ENCODE data around the gene FGD4.
"Not testable (repeated sequence)": the region's sequence is repeated elsewhere in the genome, so short reads cannot be mapped to it uniquely, and the experiment has no call there.

The FGD4 gene

DNA sequence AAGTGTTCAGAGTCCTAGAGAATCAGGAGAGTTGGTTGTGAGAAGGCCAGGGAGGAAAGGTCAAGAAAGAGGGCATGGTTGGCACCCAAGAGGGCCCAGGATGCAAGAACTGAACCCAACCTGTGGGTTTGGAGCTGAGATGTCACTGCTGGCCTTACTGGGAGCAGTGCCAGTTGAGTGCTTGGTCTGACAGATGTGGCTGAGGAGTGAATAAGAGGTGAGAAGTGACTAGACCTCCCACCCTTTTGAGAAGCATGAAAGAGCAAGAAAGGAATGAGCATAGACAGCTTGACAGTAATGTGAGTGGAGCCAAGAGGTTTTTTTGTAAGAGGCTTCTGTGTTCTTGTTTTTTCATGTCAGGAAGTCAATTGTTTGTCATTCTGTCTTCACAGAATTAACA is 95.3 kb downstream of the FGD4 start:
- no peak for DNase-seq (ENCODE audit: low spot score)

DNA sequence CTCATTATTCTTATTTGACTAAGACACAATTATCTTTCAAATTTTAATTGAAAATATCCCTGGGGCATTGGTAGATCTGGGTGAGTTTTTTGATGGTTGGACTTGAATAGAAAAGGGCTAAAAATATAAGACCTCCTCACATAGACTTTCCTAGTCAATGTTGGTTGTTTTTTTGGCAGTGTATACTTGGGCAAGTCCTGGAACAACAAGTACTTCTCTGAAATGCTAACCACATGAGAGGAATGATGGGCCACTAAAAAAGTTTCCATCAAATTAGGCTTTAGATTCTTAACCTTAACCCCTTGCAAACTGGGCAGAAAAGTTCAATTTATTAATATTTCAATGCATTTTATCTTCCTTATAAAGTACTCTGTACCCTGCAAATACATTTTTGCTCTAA is 97.6 kb downstream of the FGD4 start:
- DNase-seq (ENCODE audit: low spot score) = no peak

DNA sequence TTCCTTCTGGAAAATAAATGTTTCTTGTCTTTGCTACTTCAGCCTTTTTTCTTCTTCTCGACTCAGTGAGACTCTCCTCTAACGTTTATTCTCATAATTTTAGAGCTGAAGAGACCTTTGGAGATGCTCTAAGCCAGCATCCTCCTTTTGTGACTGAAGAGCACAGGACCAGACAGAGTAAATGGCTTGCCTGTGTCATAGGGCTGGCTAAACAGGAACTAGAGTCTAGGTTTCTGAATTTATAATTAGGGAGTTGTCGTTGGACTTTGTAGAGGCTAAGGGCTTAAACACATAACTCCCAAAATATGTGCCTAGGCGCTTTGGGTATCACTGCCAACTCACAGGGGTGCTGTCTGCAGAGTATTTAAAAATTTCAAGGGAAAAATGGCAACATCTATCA is 98.5 kb downstream of the FGD4 start:
- DNase-seq (ENCODE audit: low spot score) = no peak

DNA sequence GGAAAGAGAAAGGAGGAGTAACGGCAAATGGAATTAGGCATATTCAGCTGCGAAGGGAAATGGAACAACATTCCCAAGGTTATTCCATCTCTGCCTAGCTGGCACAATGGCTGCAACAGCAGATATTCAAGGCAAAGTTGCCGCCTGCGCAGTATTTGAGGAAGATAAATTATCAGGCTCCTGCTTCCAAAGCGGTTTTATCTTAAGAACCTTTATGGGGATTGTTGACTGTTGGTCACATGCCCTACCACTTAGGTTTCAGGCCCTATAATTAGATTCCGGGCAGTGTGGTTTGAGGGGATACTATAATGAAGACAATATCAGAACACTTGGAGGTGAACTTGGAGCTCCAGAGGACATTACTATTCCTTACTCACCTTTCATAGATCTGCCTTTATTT is 99.7 kb downstream of the FGD4 start:
- DNase-seq (ENCODE audit: low spot score) = no peak

DNA sequence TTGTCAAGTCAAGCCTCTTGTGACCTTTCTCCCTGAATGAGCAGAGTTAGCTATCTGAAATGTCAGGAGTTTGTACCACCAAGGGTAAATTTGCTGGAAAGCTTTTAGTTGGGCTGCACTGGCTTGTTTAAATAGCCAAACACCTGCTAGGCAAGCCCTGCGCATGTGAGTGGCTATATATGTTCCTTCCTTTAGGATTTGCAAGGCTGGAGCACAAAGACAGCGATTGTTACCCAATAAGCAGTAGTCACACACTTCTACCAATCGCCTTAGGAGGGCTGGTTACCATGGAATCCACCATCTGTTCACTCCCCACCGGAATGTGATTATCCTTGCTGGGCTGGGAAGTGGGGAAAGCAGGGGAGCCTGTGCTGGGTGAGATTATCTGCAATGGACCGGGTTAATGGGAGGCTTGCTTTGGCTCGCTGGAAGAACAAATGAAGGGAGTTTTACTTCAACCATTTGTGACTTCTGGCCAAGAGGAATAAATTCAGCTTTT is 102.5 kb downstream of the FGD4 start:
- DNase-seq (ENCODE audit: low spot score) = no peak

DNA sequence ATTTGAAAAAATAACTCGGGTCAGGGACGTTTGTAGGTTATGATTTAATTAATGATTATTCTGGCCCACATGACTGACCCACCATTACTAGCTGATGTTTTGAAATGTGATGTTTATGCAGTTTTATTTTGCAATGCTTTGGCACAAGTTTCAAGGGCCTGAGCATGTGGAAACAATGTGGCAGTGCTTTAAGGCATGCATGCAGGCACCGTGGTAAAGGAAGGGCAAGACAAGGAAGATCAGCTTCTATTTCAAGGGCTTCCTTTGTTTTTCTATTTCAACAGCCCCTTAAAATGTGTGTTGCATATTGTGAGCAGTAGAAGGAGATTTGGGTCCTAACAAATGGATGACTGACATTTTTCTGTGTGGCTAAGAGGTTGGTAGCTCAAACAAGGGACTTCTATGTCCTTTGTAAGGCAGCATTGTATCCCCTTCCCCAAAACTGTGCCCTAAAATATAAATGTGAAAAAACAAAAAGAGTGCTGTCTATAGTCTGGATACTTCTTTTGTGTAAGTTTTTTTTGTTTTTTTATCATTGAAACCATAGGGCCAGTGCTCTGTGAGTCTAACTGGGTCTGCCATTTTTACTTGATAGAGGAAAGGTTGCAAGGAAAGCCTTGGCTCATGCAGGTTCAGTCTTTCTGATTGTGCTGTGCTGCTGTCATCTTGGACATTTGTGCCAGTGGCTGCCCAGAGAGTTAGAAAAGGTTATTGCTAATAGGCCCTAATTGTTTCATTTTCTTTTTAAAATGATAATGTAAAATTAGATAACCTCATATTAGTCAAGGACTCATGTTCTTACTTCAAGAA is 103.5 kb downstream of the FGD4 start:
- DNase-seq (ENCODE audit: low spot score) = no peak

DNA sequence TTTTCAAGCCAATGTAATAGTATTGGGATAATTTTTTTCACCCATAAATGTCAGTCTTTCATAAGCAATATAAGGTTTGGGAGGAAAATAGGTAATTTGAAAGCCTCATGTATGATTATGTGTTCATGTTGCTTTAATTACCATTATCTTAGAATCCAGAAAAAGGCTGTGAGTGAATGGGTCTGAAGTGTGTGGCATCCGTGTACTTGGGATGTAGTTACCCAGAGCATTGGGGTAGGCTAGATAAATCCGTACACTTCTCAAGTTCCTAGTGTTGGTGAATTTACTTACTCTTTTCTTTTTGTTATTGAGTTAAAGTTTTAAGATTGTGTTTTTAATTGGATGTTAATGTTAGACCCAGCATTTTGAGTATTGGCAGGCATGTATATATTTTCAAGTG is 104.4 kb downstream of the FGD4 start:
- no peak for DNase-seq (ENCODE audit: low spot score)

DNA sequence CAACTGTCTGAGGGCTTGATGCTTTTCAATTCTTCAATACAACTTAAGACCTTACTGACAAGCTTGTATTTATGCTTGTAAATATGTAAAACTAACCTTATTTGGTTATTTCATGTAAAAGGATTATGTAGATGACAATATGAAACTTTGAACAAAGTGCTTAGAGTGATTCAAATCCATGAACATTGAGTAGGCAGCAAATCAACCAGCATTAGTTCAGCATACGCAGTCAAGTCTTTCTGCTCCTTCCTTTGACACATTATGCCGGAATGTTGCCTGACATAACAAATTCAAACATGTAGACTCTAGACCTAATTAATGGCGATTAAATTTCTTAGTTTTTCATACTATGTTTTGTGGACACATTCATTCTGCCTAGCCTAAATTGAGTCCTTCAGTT is 105.2 kb downstream of the FGD4 start:
- no peak for DNase-seq (ENCODE audit: low spot score)

DNA sequence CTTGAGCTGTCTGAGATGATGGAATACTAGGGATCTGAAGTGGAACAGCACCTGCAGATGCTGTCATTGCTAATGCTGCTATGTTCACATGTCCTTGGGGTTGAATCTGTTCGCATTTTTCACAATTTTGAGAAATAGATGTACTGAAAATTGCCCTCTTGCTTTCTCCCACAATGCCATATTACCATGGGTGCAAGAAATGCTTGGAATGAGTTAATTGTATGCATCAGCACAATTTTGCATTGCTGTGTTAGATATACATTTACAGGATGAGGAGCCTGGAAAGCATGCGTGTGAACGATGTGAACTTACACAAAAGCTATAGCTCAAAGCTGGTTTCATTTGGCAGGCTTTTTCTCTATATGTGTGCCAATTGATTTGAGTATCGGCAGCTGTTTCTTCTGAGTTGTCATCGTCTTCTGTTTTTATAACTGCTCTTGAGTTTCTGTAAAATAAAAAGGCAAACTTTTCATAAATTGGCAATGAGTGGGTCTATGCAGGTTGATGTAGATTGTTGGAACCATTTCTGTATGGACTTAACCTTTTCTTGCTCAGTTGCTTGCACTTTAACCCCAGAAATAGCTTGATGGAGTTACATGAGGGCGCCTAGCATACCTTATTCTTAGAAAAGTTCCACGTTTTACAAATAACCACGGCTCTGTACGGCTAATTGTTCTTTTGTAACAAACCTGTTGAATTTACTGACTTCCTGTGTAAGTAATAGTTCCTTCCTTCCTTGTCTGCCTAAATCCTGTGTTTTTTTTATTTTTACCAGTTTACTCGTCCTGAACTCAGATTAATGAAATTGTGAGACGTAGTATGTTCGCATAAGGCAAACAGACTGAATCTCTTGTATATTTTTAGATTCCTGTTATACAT is 105.9 kb downstream of the FGD4 start:
- DNase-seq (ENCODE audit: low spot score) = no peak

DNA sequence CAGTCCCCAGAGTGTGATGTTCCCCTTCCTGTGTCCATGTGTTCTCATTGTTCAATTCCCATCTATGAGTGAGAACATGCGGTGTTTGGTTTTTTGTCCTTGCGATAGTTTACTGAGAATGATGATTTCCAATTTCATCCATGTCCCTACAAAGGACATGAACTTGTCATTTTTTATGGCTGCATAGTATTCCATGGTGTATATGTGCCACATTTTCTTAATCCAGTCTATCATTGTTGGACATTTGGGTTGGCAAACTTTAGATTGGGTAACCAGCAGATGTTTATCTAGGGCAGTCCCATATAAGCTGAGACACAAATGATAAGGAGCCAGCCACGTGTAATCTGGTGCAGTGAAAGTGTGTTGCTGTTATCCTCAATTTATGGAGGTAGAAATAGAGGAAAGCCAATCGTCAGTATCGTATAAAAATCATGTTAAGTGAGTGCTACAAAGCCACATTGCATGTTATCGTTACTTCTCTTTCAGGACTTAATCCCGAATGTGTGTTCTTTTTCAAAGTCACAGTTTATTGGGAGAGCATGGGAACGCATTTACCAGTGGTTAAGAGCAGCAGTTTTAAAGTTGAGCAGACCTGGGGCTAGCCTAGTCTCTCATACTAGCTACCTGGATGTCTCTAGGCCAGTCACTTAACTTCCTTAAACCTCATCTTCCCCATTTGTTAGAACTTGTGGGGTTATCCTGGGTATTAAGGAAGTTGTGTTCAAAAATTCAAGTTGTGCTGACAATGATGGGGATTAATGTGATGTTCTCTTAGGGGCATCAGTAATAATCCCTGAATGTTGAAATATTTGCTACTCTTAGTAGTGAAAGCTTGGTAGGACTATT is 108.0 kb downstream of the FGD4 start:
- not testable (repeated sequence) for DNase-seq (ENCODE audit: low spot score)

DNA sequence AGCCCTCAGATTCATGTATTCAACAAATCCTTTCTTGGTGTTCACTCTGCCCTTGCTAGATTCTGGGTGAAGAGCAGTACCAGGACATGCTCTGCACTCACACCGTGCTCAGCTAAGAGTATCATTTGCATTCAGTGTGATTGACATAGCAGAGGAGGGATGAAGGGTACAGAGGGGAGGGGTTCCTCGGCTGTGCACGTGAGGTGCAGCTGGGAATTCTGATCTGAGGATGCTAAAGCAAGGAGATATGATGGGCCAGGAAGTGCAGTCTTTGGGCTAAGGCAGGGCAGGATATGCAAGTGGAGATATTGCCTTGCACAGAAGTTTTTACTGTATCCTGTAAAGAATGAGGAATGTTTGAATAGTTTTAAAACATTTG is 108.6 kb downstream of the FGD4 start:
- no peak for DNase-seq (ENCODE audit: low spot score)

DNA sequence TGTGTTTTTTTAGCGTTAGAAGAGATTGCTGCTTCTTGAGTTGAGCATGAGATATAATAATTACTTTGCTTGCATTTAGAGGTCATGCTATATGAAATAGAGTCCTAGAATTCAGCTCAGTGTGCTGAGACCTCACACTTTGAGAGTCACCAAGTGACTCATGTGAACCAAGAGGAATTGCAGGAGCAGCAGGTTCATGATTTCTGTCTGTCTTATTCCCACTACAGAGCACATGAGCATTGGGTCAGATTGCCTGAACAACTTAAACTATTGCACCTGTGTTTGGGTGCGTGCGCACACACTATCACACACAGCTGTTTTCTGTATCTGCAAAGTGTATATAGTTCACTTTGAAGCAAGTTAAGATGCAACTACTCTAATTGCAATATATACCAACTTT is 109.3 kb downstream of the FGD4 start:
- DNase-seq (ENCODE audit: low spot score) = no peak

DNA sequence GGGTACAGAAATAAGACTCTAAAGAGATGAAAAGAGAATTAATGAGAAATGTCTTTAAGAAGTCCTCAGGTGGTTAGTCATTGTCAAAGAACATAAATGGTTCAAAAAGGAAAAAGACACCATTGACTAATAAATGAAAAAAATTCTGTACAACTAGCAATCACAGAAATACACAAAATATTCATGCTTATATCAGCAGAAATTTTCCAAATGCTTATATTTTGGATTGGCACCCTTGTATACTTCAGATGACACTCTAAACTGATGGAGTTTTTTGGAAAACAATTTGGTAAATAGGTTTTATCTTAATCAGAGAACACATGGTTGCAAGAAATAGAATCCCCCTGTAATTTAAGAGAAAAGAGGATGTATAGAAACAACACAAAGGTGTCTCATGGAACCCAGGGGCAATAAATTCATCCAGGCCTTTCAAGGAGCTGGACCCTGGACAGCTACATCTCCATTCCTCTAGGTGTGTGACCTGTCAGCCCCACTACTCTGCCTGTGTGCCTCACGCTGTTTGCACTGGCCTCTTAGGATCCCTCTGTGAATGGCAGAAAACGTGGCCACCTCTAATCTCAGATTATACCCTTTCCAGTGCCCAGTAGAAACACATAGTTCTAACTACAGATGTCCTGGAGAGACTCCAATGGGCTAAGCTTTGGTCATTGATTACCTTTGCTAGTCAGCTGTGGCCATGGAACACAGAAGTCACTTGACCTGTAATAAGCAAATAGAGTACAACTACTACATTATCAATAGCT is 110.2 kb downstream of the FGD4 start:
- no peak for DNase-seq (ENCODE audit: low spot score)

DNA sequence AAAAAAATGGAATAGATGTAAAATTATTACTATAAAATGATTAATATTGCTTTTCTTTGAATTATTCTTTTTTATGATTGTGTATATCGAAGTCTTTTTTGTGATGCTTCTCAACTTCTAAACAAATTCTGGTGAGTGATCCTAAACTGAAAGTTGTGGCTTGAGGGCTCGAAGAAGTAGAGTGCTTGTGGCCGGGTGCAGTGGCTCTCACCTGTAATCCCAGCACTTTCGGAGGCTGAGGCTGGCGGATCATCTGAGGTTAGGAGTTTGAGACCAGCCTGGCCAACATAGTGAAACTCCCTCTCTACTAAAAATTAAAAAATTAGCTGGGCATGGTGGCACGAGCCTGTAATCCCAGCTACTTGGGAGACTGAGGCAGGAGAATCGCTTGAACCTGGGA is 112.6 kb downstream of the FGD4 start:
- not testable (repeated sequence) for DNase-seq (ENCODE audit: low spot score)

DNA sequence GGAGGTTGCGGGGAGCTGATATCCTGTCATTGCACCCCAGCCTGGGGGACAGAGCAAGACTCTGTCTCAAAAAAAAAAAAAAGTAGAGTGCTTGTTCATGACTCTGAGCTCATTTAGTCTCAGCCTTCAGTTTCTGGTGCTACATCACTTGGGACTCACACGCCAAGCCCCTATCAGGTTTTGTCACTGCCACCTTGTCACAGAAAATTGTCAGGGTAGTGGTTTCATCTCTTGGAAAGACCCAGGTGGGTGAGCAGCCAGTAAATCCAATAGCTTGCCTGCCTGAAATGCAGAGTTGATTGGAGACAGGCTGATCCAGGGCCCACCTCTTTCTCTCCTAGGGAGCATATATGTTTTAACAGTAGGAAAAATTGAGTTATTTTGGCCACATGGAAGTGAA is 113.0 kb downstream of the FGD4 start:
- no peak for DNase-seq (ENCODE audit: low spot score)

DNA sequence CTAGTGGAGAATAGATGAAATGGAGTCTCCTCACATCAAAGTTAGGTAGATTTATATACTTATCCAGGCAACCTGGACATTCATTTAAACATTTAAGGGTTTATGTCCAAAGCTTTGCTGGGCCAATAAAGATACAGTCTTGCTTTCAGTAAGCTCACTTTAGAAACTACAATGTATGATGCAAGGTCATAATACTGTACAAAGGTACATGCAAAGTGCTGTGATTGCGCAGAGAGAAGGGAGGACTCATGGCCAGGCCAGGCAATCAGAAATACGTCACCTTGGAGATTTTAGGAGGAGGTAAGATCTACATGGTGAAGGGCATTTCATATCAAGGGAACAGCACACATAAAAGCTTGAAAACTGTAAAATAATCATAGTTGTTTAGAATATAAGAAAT is 113.6 kb downstream of the FGD4 start:
- no peak for DNase-seq (ENCODE audit: low spot score)

DNA sequence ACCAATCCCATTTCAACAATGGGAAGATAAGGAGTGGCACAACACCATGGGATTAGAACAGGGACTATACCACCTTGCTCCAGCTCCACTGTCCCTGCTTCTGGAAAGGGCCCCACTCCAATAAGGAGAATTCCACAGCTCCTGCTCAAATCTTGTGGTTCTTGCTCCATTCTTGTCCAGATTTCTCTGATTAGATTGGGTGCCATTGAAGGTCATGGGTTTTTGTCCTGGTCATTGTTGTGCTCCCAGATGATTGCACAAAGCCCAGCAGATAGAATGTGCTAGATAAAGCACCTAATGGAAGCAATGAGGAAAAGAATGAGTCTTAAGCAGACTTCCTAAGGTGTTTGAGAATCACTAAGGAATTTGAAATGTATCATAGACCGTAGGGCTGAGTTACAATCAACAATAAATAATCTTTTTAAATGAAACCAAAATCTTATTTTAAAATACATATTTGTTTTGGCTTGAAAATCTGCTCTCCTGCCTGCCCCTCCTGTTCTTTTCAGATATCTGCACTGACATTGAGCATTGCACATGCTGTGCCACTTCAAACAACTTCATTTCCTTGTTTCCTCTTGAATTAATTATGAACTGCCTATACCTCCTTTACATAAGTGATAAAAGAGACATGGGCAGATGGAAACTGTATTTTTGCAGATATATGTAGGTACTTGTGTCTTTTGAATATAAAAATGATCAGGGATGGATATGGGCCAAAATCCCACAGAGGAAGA is 115.9 kb downstream of the FGD4 start:
- no peak for DNase-seq (ENCODE audit: low spot score)

DNA sequence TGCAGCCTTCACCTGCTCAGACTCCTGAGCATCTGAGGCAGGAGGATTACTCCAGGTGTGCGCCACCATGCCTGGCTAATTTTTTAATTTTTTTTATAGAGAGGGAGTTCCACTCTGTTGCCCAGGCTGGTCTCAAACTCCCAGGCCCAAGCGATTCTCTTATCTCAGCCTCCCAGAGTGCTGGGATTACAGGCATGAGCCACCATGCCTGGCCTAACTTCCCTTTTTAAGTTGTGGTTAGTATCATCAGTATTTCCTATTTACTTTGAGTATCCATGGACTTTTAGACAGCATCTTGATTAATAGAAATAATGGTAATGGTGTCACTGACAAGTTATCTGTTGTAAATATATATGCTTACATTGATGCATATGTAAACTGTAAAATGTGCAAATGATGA is 116.9 kb downstream of the FGD4 start:
- DNase-seq (ENCODE audit: low spot score) = no peak

DNA sequence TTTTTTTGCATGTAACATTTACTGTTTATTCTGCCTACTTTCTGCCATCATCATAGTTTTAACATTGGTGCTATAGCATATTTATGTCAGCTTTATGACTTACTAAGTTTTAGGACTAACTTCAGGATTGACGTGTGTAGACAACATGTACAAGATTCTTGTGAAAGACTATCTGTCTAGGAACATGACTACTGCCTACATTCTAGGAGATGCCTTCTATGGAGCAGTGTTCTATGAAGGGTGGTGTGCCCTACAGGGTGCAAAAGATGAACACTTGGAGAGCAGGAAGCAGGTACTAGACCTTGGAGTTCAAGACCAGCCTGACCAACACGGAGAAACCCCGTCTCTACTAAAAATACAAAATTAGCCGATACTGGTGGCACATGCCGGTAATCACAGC is 118.6 kb downstream of the FGD4 start:
- DNase-seq (ENCODE audit: low spot score) = no peak

DNA sequence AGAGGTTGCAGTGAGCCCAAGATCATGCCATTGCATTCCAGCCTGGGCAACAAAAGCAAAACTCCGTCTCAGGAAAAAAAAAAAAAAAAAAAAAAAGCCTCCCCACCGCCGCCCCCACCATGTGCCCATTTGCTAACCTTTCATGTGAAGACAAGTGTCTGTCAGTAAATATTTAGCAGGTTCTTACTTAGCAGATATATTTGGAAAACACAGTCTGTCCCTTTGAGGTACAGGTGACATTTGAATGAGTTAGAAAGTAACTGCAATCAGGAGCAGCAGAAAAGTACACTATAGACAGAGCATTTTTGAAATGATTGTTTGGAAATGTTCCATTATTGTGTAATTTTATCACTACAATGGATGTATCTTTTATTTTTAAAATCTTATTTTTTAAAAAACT is 119.7 kb downstream of the FGD4 start:
- DNase-seq (ENCODE audit: low spot score) = no peak
